Activated CD8-positive, alpha-beta memory T cell treated with anti-CD3 and anti-CD28 coated beads, Interleukin-2, amount 50 U/mL, for 24 hours (primary cell): ENCODE measurements around the gene VPS54.

Experiments used
- DNase-seq: peaks from one replicate; pipeline ENCODE4 v3.0.0-alpha.2; 2020; ENCODE audit errors: extremely low read depth

Gene VPS54

DNA sequence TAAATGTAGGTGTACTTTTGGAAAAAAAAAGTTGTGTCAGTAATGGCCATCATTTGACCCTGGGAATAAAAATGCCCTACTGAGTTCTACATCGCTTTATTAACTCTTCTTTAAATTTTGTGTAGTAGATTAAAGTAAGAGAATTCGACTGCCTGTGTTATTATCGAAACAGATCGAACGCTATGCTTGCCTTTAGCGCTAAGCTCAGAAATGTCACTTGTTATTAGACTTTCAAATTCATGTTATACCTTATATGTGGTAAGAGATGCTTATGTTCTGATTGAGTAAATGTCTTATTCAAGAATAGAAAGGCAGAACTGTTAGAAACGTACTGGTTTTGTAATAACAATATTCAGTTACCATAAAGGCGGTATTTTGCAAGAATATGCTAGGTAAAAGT is 176.1 kb downstream of the VPS54 start:
- DNase-seq = no peak

DNA sequence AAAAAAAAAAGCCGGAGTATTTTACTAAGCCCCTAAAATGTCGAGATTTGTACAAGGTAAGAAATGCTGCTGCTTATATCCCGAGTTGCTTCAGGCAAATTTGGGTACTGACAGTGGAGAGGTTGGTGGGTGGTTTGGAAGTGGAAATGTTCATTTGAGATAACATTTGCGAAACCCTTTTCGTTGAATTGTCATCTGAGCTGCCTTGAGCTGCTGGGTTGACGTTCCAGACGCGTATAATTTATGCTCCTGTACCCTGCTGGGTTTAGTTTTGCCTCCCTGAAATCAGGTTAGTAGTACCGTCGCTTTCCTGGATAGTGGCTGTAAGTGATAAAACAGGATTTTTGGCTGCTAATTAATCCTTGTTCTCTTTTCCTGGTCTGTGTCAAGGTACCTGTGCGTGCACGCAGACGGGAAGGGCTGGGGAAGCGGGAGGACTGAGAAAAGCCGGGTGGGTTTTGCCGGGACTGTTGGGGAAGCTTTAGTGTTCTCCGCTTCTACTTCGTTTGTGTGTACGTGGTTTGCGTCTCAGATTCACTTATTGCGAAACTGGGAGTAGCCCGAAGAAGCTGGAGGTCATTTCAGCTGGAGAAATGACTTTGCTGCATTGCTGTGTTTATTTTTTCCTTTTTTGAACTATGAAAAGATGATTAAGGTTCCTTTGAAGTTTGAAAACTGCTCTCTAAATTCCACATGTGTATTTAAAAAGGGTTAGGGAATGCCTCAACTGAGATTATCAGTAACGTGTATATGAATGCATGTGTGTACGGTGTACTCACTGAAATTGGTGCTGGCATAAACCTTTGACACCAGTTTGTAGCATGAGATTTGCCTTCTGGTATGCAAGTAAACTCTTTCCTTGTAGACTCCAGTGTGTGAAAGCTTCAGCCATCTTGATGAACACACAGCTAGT is 176.8 kb downstream of the VPS54 start:
- DNase-seq = no peak
